Activated effector memory CD4-positive, alpha-beta T cell treated with anti-CD3 and anti-CD28 coated beads, Interleukin-2, amount 50 U/mL, for 16 hours (primary cell): ENCODE data around the gene SMG7.

ENCODE experiments used
- DNase-seq: peaks from one replicate; pipeline ENCODE4 v3.0.0-alpha.2; 2020

Gene SMG7

DNA sequence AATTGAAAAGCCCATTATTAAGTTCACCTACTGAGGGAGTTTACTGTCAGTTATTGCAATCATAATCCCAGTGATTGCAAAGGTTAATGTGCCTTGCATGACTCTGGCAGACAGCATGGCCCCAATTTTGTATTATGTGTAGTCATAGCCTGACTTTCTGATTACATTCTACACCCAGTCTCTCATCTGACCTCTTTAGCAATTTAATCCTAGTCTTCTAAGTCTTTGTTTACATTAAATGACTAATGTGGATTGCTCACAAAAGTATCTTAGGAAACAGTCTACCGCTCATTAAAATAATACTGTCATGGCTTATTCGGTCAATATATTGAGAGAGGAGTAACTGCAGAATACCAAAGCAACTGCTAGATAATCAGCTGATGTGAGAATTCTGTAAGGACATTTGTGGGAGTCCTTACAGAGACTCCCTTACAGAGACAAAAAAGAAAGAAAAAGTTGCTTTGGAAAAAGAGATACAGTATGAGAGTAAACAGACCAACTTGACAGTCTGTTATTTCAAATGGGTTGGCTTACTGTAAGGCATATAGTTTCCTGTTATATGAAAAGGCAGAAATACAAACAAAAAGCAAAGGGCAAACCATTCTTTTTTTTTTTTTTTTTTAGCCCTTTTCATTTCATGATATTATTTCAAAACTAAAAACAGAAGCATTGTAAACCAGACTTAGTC is 42.8 kb downstream of the SMG7 start:
- DNase-seq = no peak

- DNase-seq = no peak
These were observed 44.4 kb downstream of the SMG7 start for GRCh38 chr1:183516725-183517124.

DNA sequence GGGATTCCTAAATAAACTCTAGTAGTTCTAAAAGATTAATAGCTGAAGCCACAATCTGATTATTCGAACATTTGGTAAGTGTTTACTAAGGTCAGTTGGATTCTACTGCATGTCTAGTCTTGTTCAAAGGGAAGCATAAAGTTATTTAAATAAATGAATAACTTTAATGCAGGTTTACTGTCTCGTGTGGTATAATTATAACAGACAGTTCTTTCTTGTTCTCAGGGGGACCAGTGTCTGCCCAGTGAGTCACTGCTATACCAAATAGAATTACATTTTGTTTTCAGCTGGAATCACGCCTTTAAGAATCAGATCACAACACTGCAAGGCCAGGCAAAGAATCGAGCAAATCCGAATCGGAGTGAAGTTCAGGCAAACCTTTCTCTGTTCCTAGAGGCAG is 45.1 kb downstream of the SMG7 start:
- DNase-seq = no peak

GRCh38 chr1:183520379-183520778 is 48.1 kb downstream of the SMG7 start:
- no peak for DNase-seq

GRCh38 chr1:183522104-183522503 is 49.8 kb downstream of the SMG7 start:
- DNase-seq = no peak

DNA sequence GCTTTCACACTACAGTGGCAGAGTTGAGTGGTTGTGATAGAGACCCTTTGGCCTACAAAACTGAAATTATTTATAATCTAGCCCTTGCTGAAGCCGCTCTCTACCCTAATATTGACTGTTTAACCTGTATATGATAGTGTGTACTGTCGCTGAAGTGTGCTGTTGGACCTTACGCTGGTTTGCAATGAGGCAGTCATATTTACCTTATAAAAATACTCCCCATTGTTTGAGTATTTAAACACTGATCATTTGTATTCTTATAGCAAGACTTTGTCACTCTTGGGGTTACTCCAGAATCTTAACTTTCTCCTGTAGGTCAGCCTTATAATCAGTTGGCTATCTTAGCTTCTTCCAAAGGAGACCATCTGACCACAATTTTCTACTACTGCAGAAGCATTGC is 56.3 kb downstream of the SMG7 start:
- DNase-seq = no peak

- no peak for DNase-seq
These were observed 61.4 kb downstream of the SMG7 start for GRCh38 chr1:183533617-183534174.

- DNase-seq = no peak
These were observed 65.1 kb downstream of the SMG7 start for GRCh38 chr1:183537405-183537804.

- DNase-seq = no peak
These were observed 71.4 kb downstream of the SMG7 start for GRCh38 chr1:183543619-183544204.

DNA sequence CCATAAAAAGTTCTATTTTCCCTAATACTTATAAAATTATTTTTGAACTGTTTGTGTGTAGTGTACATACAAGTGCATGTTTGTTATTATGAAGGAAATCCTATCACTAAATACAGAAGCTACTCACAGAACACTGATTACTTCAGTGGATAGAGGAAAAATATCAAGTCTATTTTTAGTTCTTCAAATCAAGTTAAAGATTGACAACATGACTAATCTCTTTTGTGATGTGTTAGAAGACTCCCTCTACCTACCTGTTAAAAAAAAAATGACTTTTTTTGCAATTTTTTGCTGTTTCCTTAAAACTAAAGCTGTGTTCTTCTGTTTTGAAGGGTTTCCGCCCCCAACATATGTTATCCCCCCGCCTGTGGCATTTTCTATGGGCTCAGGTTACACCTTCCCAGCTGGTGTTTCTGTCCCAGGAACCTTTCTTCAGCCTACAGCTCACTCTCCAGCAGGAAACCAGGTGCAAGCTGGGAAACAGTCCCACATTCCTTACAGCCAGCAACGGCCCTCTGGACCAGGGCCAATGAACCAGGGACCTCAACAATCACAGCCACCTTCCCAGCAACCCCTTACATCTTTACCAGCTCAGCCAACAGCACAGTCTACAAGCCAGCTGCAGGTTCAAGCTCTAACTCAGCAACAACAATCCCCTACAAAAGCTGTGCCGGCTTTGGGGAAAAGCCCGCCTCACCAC is 72.4 kb downstream of the SMG7 start:
- no peak for DNase-seq

DNA sequence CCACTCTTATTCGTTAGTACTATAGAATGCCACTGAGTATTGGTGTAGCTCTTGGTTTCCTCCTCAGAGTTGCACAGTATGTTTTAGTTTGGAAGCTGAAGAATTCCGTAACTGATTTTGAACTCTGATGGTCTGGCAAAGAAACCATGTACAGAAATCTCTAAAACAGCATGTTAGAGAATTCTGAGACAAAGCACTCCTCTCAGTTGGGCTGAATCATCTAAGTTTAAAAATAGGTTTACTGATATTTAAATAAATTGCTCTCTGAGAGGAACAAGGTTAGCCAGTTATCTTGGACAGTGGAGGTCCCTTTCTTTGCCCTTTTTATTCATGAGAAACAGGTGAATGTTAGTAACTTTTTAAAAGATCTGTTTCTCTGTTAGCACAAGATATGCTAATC is 74.1 kb downstream of the SMG7 start:
- DNase-seq = no peak

DNA sequence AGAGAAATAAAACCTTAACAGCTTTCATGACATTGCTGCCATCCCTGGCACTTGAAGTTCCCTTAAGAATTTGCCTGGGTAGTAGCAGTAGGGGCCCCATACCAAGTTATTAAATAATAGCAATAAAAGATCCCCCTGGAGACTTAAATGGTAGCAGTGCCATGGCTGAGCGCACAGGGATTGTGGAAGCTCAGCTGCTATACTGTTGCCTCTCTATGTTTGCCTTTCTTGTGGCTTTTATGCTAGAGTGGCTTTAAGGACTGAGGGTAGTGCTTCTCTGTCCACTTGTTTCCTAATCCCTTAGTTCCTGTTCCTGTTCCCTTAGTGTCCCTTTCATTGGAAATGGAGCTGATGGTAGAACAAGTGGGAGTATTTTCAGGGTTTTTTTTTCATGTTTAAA is 75.8 kb downstream of the SMG7 start:
- DNase-seq = no peak

- no peak for DNase-seq
These were observed 78.6 kb downstream of the SMG7 start for GRCh38 chr1:183550915-183551314.

- DNase-seq = no peak
These were observed 79.6 kb downstream of the SMG7 start for GRCh38 chr1:183551924-183552323.

GRCh38 chr1:183552441-183552840 is 80.1 kb downstream of the SMG7 start:
- DNase-seq = no peak

DNA sequence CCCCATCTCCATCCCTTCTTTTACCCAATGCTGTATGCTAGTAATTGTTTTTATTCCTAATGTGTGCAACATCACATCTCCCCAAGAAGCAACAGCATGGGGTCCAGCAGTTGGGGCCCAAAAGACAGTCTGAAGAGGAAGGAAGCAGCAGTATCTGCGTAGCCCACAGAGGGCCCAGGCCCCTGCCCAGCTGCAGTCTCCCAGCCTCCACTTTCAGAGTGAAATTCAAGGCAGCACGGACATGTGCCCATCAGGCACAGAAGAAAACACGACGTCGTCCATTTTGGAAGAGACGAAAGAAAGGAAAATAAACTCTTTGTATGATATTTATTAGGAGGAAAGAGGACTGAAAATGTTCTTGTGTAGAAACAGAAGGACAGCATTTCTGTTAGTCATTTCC is 80.6 kb downstream of the SMG7 start:
- no peak for DNase-seq

DNA sequence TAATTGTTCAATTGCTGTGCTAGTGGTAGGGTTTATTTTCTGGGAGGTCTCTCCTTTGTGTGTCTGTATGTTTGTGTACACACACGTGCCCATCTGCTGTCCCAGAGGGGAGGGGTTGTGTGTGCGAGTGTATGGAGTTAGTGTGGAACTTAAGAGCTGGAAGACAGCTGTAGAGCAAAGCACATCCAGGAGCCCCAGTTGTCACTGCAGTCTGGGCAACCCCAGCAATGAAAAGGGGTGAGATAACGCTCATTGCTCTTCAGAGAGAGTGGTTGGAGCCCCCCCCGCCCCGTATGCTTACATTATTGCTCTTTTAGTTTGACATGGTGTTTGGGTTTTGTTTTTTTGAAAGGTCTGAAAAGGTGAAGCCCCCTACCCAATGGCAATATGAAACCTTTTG is 81.0 kb downstream of the SMG7 start:
- no peak for DNase-seq

GRCh38 chr1:183553764-183554163 is 81.5 kb downstream of the SMG7 start:
- no peak for DNase-seq

- no peak for DNase-seq
These were observed 82.3 kb downstream of the SMG7 start for GRCh38 chr1:183554577-183554976.

- no peak for DNase-seq
These were observed 86.8 kb downstream of the SMG7 start for GRCh38 chr1:183559061-183559460.

DNA sequence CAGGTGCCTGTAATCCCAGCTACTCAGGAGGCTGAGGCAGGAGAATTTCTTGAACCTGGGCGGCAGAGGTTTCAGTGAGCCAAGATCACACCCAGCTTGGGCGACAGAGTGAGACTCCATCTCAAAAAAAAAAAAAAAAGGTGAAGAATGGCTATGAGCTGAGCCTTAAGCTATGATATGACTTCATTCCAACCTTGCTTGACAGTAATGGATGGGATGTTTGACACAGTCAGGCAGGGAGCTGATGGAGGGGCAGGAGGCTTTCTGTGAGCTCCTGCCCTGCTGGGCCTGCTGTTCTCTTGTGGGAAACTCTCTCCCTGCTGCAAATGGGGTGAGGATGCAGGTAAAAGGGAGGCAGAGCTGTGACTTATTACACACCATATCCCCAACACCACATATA is 90.4 kb downstream of the SMG7 start:
- DNase-seq = no peak

GRCh38 chr1:183565261-183565660 is 93.0 kb downstream of the SMG7 start:
- DNase-seq = no peak

- no peak for DNase-seq
These were observed 93.7 kb downstream of the SMG7 start for GRCh38 chr1:183566026-183566425.

- DNase-seq = no peak
These were observed 95.3 kb downstream of the SMG7 start for GRCh38 chr1:183567584-183567983.
